MM.1S (cell line): ENCODE data around the gene CORO1C.

Experiments used
- DNase-seq: peaks from one replicate; pipeline ENCODE4 v3.0.0-alpha.2; 2015
- H2AFZ ChIP-seq: fragments of 300-600 bp; sonication (generic); 2 replicates; pipeline ENCODE4 v1.6.0; 2016; ENCODE audit warnings: antibody characterized with exemption, low read length
- H3F3A ChIP-seq: fragments of 300-600 bp; sonication (generic); 2 replicates; pipeline ENCODE4 v1.6.1; 2016; ENCODE audit warnings: mild to moderate bottlenecking, antibody characterized with exemption, low read length, moderate library complexity, mixed read lengths; ENCODE audit not compliant: insufficient read depth
- H3K27ac ChIP-seq: fragments of 300-600 bp; sonication (generic); 2 replicates; pipeline ENCODE4 v1.5.1; 2016; ENCODE audit warnings: mild to moderate bottlenecking, low read length
- H3K27me3 ChIP-seq: fragments of 300-600 bp; sonication (generic); replicated peaks from 2 replicates; pipeline ENCODE4 v1.6.0; 2016; ENCODE audit warnings: low read length; ENCODE audit not compliant: insufficient read depth
- H3K36me3 ChIP-seq: fragments of 300-600 bp; sonication (generic); replicated peaks from 2 replicates; pipeline ENCODE4 v1.6.1; 2016; ENCODE audit warnings: mild to moderate bottlenecking, low read length, mixed read lengths; ENCODE audit not compliant: insufficient read depth
- H3K4me1 ChIP-seq: fragments of 300-600 bp; sonication (generic); 2 replicates; pipeline ENCODE4 v1.6.1; 2016; ENCODE audit warnings: low read length, mixed read lengths
- H3K4me2 ChIP-seq: fragments of 300-600 bp; sonication (generic); 2 replicates; pipeline ENCODE4 v1.6.0; 2016; ENCODE audit warnings: low read depth, low read length
- H3K4me3 ChIP-seq: fragments of 300-600 bp; sonication (generic); 2 replicates; pipeline ENCODE4 v1.5.1; 2016; ENCODE audit warnings: low read length, mixed read lengths
- H3K79me2 ChIP-seq: fragments of 300-600 bp; sonication (generic); 2 replicates; pipeline ENCODE4 v1.6.1; 2016; ENCODE audit warnings: mixed run types, low read length, mixed read lengths
- H3K9ac ChIP-seq: fragments of 300-600 bp; sonication (generic); 2 replicates; pipeline ENCODE4 v1.6.1; 2016; ENCODE audit warnings: low read length, mixed read lengths
- H3K9me2 ChIP-seq: fragments of 300-600 bp; sonication (generic); replicated peaks from 2 replicates; pipeline ENCODE4 v1.6.1; 2016; ENCODE audit warnings: mild to moderate bottlenecking, low read length, mixed read lengths; ENCODE audit not compliant: insufficient read depth
- H3K9me3 ChIP-seq: fragments of 300-600 bp; sonication (generic); replicated peaks from 2 replicates; pipeline ENCODE4 v1.6.1; 2016; ENCODE audit warnings: mild to moderate bottlenecking, low read length, mixed read lengths; ENCODE audit not compliant: insufficient read depth
- H4K20me1 ChIP-seq: fragments of 300-600 bp; sonication (generic); 2 replicates; pipeline ENCODE4 v1.6.1; 2016; ENCODE audit warnings: mild to moderate bottlenecking, low read length, moderate library complexity, mixed read lengths; ENCODE audit not compliant: insufficient read depth
- EZH2 ChIP-seq: fragments of 300-600 bp; sonication (generic); optimal IDR thresholded peaks from 2 replicates; pipeline ENCODE3; 2017; ENCODE audit warnings: low read depth, mild to moderate bottlenecking, antibody characterized with exemption, low read length, mixed read lengths
- EZH2phosphoT487 ChIP-seq: fragments of 300-600 bp; sonication (generic); IDR thresholded peaks from 2 replicates; pipeline ENCODE4 v1.6.1; 2018; ENCODE audit warnings: antibody characterized with exemption, low read length
- TF ChIP-seq, protein P1 (sequence below): fragments of 300-600 bp; sonication (generic); IDR thresholded peaks from 2 replicates; pipeline ENCODE4 v1.5.1; 2016; ENCODE audit warnings: antibody characterized with exemption, low read length, mixed read lengths

The CORO1C gene

DNA sequence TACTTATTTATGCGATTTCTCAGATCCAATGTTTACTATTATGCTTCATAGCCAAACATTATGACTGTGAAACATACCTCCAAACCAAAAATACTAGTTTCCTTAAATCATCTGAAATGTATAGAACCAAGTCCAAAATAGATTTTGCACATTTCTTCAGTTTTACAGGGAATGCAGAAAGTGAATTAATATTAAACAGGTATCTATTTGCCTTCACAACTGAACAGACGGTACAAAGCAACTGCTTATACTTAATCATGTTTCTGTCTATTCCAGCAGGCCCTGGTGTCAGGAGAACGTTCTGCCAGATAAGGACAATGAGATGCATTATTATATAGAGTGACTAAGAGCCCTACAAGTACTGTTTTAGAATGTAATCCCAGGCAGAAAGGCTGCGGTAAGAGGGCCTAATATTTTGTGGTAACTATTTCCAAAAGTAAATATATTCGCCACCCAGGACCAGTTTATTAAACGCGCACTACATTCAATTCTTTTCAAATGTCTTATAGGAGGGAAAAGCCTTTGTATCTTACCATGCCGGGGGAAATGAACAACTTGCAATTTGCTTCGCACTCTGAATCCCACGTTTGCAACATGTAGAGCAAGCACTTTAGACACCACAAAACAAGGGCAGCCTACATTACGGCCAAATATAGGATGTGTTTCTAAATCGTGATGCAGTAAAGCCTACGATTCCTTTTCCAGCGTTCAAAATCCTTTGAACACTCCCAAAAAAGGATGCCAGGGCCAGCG is 1.5 kb downstream of the CORO1C start:
- no peaks in the 10 kb centered on the region for H3K27me3 ChIP-seq
- H3K36me3 ChIP-seq = no peaks in the 10 kb centered on the region; the same call in 1 of the 2 replicates
- H3K9ac ChIP-seq = peak overlapping the region; percentile 94
- H3K79me2 ChIP-seq = peaks cover 65% of the 10 kb centered on the region
- TF ChIP-seq EZH2 (no peak), EZH2phosphoT487 (no peak)
- TF ChIP-seq, protein P1, sequence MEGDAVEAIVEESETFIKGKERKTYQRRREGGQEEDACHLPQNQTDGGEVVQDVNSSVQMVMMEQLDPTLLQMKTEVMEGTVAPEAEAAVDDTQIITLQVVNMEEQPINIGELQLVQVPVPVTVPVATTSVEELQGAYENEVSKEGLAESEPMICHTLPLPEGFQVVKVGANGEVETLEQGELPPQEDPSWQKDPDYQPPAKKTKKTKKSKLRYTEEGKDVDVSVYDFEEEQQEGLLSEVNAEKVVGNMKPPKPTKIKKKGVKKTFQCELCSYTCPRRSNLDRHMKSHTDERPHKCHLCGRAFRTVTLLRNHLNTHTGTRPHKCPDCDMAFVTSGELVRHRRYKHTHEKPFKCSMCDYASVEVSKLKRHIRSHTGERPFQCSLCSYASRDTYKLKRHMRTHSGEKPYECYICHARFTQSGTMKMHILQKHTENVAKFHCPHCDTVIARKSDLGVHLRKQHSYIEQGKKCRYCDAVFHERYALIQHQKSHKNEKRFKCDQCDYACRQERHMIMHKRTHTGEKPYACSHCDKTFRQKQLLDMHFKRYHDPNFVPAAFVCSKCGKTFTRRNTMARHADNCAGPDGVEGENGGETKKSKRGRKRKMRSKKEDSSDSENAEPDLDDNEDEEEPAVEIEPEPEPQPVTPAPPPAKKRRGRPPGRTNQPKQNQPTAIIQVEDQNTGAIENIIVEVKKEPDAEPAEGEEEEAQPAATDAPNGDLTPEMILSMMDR = no peak
- peak overlapping the region; percentile 88 for H3K4me2 ChIP-seq
- 0 out of 2 replicates have a peak, but pooled peaks cover 7% of the 10 kb centered on the region for H4K20me1 ChIP-seq
- peaks cover 36% of the 10 kb centered on the region for H3K4me1 ChIP-seq
- no peaks in the 10 kb centered on the region for H3K9me3 ChIP-seq
- H2AFZ ChIP-seq = no peak overlapping the region
- peak overlapping the region; percentile 67 for H3K27ac ChIP-seq
- no peaks in the 10 kb centered on the region for H3K9me2 ChIP-seq
- peak overlapping the region; percentile 87 for H3K4me3 ChIP-seq
- H3F3A ChIP-seq = peaks cover 21% of the 10 kb centered on the region
- no peak for DNase-seq

DNA sequence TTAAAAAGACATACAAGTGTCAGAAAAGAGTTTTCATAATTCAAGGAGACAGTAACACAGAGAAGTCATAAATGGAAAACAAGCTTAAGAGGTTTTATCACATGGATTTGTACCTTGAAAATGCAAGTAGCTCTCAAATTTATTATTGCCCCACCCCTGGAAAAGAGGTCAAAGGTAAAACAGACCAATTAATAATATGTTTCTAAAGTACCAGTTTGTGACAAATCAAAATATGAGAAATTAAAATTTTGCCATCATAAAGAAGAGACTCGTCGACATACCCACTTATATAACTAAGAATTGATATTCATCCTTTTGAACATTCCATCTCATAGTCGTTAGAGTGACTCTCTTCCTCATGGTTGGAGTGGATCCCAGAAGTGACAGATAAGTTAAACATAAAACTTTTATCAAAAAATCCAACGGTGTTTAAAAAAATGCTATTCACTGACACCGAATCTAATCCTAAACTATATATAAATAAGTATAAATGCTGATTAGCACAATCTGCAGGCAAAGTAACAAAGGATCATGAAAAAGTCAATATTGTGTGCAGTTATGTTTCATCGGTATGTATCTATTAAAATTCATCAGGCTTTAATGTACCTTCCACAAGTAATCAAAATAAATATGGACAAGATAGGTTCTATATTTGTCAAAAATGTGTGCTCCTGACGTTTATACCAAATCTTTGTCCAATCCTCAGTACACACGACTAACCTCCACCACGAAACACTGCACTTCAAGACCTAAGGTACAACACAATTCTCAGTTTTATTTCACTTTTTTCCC is 2.3 kb downstream of the CORO1C start:
- H3K79me2 ChIP-seq = peaks cover 72% of the 10 kb centered on the region
- no peak for DNase-seq
- no peaks in the 10 kb centered on the region; the same call in 1 of the 2 replicates for H3K36me3 ChIP-seq
- H3K9me3 ChIP-seq = no peaks in the 10 kb centered on the region
- H3K9ac ChIP-seq = peak overlapping the region; percentile 94; the same call in 1 of the 2 replicates
- no peaks in the 10 kb centered on the region for H3K9me2 ChIP-seq
- H4K20me1 ChIP-seq = 0 out of 2 replicates have a peak, but pooled peaks cover 11% of the 10 kb centered on the region
- no peak overlapping the region for H3K27ac ChIP-seq
- no peaks in the 10 kb centered on the region for H3K27me3 ChIP-seq
- peaks cover 21% of the 10 kb centered on the region for H3F3A ChIP-seq
- TF ChIP-seq EZH2 (no peak), EZH2phosphoT487 (no peak)
- TF ChIP-seq, protein P1 = no peak
- H2AFZ ChIP-seq = no peak overlapping the region
- peaks cover 44% of the 10 kb centered on the region for H3K4me1 ChIP-seq
- H3K4me3 ChIP-seq = peak overlapping the region; percentile 87
- peak overlapping the region; percentile 88 for H3K4me2 ChIP-seq

DNA sequence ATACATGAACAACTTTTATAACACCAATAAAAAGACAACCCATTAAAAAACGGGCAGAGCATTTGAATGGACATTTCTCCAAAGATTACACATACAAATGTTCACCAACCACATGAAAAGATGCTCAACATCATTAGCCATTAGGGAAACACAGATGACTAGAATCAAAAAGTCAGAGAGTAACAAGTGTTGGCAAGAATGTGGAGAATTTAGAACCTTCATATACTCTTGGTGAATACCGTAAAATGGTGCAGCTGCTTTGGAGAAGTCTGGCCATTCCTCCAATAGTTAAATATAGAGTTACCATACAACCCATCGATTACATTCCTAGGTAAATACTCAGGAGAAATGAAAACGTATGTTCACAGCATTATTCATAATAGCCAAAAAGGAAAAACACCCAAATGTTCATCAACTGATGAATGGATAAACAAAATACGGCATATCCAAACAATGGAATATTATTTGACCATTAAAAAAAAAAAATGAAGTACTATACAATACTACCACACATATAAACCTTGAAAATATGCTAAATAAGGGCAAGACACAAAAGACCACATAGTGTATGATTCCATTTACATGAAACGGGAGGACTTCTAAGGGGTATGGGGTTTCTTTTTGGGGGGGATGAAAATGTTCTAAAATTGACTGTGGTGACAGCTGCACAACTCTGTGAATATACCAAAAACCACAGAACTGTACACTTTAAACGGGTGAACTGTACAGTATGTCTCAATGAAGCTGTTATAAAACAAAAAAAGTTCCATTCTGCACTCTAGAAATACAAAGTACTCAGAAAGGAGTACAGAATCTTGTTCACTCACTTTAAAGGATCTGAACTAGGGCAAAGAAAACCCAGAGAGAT is 3.2 kb downstream of the CORO1C start:
- H2AFZ ChIP-seq = no peak overlapping the region
- peaks cover 82% of the 10 kb centered on the region for H3K79me2 ChIP-seq
- H3K36me3 ChIP-seq = no peaks in the 10 kb centered on the region; the same call in 1 of the 2 replicates
- no peak overlapping the region for H3K27ac ChIP-seq
- no peaks in the 10 kb centered on the region for H3K9me3 ChIP-seq
- no peak overlapping the region for H3K9ac ChIP-seq
- peak overlapping the region; percentile 88 for H3K4me2 ChIP-seq
- H3K4me3 ChIP-seq = peak overlapping the region; percentile 3; the same call in 1 of the 2 replicates
- no peaks in the 10 kb centered on the region for H3K9me2 ChIP-seq
- H3F3A ChIP-seq = peaks cover 23% of the 10 kb centered on the region
- H3K4me1 ChIP-seq = peaks cover 53% of the 10 kb centered on the region
- TF ChIP-seq EZH2 (no peak), EZH2phosphoT487 (no peak)
- TF ChIP-seq, protein P1 = no peak
- H4K20me1 ChIP-seq = peaks cover 19% of the 10 kb centered on the region; the same call in 1 of the 2 replicates
- DNase-seq = no peak
- no peaks in the 10 kb centered on the region for H3K27me3 ChIP-seq
